Measurements from ENCODE around the gene SH3RF3. TPM values are rescaled to one million over a fixed set of nuclear protein-coding genes. Genes with fewer than 3 reads are reported as not detected.

SH3RF3 gene
- polyA plus RNA-seq, 1 of the 3 experiments (the other 2 are of a cell fraction): 1.9 TPM

DNA sequence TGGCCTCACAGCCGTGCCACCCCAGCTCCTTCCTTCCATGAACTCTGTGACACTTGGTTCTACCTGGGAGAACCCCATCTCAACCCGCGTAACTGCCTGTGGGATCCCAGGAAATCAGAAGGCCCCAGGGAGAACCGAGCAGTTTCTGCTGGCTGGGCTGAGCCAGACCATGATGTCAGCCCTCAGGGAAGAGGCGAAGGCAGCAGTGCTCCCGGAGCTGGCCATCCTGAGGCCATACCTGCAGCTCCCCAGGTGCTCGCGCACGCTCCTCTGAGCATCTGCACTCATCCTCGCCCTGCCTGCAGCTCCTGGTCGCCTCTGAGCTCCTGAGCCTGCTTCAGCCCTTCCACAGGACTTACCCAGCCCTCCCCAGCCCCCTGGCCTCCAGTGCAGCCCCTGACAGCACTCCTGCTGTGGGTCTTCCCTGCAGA is 298.7 kb downstream of the SH3RF3 start:
- DNase-seq: no peak
- H4K20me1 ChIP-seq (ENCODE audit: insufficient read depth): no peaks in the 10 kb centered on the region
- H3K4me2 ChIP-seq: no peak overlapping the region
- peaks cover 6% of the 10 kb centered on the region for H3F3A ChIP-seq (replicated peaks; ENCODE audit: insufficient read depth)
- H3K27me3 ChIP-seq (ENCODE audit: insufficient read depth): no peaks in the 10 kb centered on the region
- no peaks in the 10 kb centered on the region for H3K9me3 ChIP-seq
- H3K79me2 ChIP-seq (ENCODE audit: insufficient read depth): no peaks in the 10 kb centered on the region
- no peak overlapping the region for H3K9ac ChIP-seq
- POLR2A ChIA-PET: no interaction called here
- CTCF ChIA-PET: no interaction called here
- no peak for TF ChIP-seq POLR2AphosphoS5 (IDR thresholded peaks at IDR 0.05; ENCODE audit: low read depth, low read length)
- no peak for TF ChIP-seq FOXM1 (IDR thresholded peaks at IDR 0.05; ENCODE audit: low read depth)
- no peak for TF ChIP-seq SMC3 (IDR thresholded peaks at IDR 0.05; ENCODE audit: low read depth, low read length)
- no peak for TF ChIP-seq MEF2A (IDR thresholded peaks at IDR 0.05; ENCODE audit: borderline replicate concordance, low read depth)
- TF ChIP-seq YY1 (IDR thresholded peaks at IDR 0.05; ENCODE audit: low read depth): no peak
- no peak for TF ChIP-seq GABPA (IDR thresholded peaks at IDR 0.05; ENCODE audit: low read depth)
- H3K4me3 ChIP-seq (ENCODE audit: low read depth in 2 of 2, low read length in 1 of 2): no peak overlapping the region
- no peak overlapping the region for H2AFZ ChIP-seq (ENCODE audit: low read depth)
- H3K27ac ChIP-seq (ENCODE audit: low read depth in 2 of 2, low read length in 1 of 2): no peak overlapping the region
- H3K4me1 ChIP-seq (ENCODE audit: control insufficient read depth in 1 of 2, insufficient read depth in 2 of 2, low read depth in 1 of 2, low read length in 1 of 2): no peaks in the 10 kb centered on the region; a peak in 1 of 4 replicates
- H3K36me3 ChIP-seq (replicated peaks in 1 of 2; ENCODE audit: control insufficient read depth in 1 of 2, insufficient read depth in 2 of 2, low read length in 1 of 2): no peaks in the 10 kb centered on the region
- H3K9me2 ChIP-seq: no peaks in the 10 kb centered on the region
- WGBS (ENCODE audit: low lambda C conversion rate): 75% methylated on average over 5 of the region's 11 CpGs

DNA sequence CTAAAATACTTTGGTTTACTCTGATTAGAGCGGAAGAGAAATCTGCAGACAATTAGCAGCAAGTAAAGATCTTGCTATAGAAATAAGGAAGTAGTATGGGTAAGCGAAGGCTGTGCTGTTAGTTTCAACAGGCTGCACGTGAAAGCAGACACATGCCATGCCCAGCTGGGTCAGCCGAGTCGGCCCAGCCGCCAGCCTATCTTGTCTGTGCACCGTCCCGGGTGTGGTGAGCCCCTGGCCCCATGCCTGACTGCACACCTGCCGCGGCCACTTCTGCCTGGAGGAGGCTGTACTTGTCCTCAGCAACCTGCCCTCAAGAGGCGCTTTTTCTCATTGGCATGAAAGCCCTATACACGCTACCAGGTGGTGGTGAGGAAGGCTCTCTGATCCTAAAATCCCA is 299.3 kb downstream of the SH3RF3 start:
- CTCF ChIA-PET: no interaction called here
- H3K9ac ChIP-seq: no peak overlapping the region
- no peaks in the 10 kb centered on the region for H3K27me3 ChIP-seq (ENCODE audit: insufficient read depth)
- DNase-seq: no peak
- TF ChIP-seq FOSL2 (IDR thresholded peaks at IDR 0.05; ENCODE audit: borderline replicate concordance, low read depth) (no peak), FOXJ3 (CRISPR knock-in tag; IDR thresholded peaks at IDR 0.05) (no peak), SIN3A (IDR thresholded peaks at IDR 0.05; ENCODE audit: borderline replicate concordance, low read depth, low read length) (no peak), NFIC (IDR thresholded peaks at IDR 0.05; ENCODE audit: borderline replicate concordance) (no peak), SMC3 (IDR thresholded peaks at IDR 0.05; ENCODE audit: low read depth, low read length) (no peak), GABPA (IDR thresholded peaks at IDR 0.05; ENCODE audit: low read depth) (no peak), TEAD4 (IDR thresholded peaks at IDR 0.05; ENCODE audit: borderline replicate concordance, insufficient read depth) (no peak), ELF1 (IDR thresholded peaks at IDR 0.05) (no peak), PBX3 (IDR thresholded peaks at IDR 0.05) (no peak), JUND (IDR thresholded peaks at IDR 0.05) (no peak), RCOR1 (IDR thresholded peaks at IDR 0.05; ENCODE audit: low read length) (no peak), CHD2 (IDR thresholded peaks at IDR 0.05; ENCODE audit: low read length, partially characterized antibody) (no peak), YY1 (IDR thresholded peaks at IDR 0.05; ENCODE audit: low read depth) (no peak)
- TF ChIP-seq, protein P1, sequence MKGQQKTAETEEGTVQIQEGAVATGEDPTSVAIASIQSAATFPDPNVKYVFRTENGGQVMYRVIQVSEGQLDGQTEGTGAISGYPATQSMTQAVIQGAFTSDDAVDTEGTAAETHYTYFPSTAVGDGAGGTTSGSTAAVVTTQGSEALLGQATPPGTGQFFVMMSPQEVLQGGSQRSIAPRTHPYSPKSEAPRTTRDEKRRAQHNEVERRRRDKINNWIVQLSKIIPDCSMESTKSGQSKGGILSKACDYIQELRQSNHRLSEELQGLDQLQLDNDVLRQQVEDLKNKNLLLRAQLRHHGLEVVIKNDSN (IDR thresholded peaks at IDR 0.05; ENCODE audit: borderline replicate concordance, low read depth): no peak
- TF ChIP-seq, protein P2, sequence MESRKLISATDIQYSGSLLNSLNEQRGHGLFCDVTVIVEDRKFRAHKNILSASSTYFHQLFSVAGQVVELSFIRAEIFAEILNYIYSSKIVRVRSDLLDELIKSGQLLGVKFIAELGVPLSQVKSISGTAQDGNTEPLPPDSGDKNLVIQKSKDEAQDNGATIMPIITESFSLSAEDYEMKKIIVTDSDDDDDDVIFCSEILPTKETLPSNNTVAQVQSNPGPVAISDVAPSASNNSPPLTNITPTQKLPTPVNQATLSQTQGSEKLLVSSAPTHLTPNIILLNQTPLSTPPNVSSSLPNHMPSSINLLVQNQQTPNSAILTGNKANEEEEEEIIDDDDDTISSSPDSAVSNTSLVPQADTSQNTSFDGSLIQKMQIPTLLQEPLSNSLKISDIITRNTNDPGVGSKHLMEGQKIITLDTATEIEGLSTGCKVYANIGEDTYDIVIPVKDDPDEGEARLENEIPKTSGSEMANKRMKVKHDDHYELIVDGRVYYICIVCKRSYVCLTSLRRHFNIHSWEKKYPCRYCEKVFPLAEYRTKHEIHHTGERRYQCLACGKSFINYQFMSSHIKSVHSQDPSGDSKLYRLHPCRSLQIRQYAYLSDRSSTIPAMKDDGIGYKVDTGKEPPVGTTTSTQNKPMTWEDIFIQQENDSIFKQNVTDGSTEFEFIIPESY (IDR thresholded peaks at IDR 0.05; ENCODE audit: borderline replicate concordance, low read depth): no peak
- no peaks in the 10 kb centered on the region; a peak in 1 of 4 replicates for H3K4me1 ChIP-seq (ENCODE audit: control insufficient read depth in 1 of 2, insufficient read depth in 2 of 2, low read depth in 1 of 2, low read length in 1 of 2)
- H3K36me3 ChIP-seq (replicated peaks in 1 of 2; ENCODE audit: control insufficient read depth in 1 of 2, insufficient read depth in 2 of 2, low read length in 1 of 2): no peaks in the 10 kb centered on the region
- no peak overlapping the region for H3K4me3 ChIP-seq (ENCODE audit: low read depth in 2 of 2, low read length in 1 of 2)
- POLR2A ChIA-PET: no interaction called here
- peaks cover 6% of the 10 kb centered on the region for H3F3A ChIP-seq (replicated peaks; ENCODE audit: insufficient read depth)
- no peaks in the 10 kb centered on the region for H3K9me2 ChIP-seq
- no peak overlapping the region for H3K27ac ChIP-seq (ENCODE audit: low read depth in 2 of 2, low read length in 1 of 2)
- no peaks in the 10 kb centered on the region for H3K9me3 ChIP-seq
- H3K79me2 ChIP-seq (ENCODE audit: insufficient read depth): no peaks in the 10 kb centered on the region
- 90% methylated on average over 12 of the region's 12 CpGs for WGBS (ENCODE audit: low lambda C conversion rate)
- no peak overlapping the region for H2AFZ ChIP-seq (ENCODE audit: low read depth)
- H3K4me2 ChIP-seq: no peak overlapping the region
- H4K20me1 ChIP-seq (ENCODE audit: insufficient read depth): no peaks in the 10 kb centered on the region

Data from SK-N-SH (cell line).